Measurements from ENCODE around the gene SMARCAL1.
"Not testable (repeated sequence)": the region's sequence is repeated elsewhere in the genome, so short reads cannot be mapped to it uniquely, and the experiment has no call there.

Gene SMARCAL1

DNA sequence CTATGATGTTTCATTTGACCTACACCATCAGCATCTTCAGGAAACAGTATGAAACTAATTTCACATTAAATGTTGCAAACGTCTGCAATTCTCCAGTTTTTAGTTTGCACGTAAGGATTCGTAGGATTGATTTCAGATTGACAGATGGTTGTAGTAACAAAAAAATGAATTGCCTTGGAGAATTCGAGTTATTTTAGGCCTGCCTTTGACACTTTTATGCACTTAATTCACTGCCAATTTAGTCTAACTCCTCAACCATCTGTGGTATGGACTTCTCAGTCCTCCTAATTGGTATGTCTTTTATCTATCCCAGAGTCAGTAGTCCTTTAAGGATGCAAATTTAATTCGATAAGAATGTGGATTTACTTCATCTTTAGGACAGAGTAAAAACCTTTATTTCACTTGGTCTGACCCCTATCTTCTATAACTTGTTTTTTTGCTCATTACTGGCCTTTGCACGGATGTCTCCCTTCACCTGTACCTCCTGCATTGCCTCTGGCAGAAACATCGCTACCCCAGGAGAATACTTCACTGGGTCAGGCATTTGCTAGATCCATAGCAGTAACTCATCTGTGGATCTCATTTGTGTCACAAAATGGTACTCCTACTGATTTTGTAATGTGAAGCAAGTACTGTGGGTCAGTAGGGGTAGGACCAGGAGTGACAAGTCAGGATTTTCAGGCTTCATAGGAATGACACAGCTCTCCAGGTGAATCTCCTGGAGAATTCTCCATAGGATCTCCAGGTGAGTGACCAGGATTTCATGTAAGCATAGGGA, 90.3 kb downstream of the SMARCAL1 start:
- no peak for DNase-seq (ENCODE audit: low read depth, low spot score)

GRCh38 chr2:216503159-216503629, 90.9 kb downstream of the SMARCAL1 start:
- DNase-seq (ENCODE audit: low read depth, low spot score) = no peak

DNA sequence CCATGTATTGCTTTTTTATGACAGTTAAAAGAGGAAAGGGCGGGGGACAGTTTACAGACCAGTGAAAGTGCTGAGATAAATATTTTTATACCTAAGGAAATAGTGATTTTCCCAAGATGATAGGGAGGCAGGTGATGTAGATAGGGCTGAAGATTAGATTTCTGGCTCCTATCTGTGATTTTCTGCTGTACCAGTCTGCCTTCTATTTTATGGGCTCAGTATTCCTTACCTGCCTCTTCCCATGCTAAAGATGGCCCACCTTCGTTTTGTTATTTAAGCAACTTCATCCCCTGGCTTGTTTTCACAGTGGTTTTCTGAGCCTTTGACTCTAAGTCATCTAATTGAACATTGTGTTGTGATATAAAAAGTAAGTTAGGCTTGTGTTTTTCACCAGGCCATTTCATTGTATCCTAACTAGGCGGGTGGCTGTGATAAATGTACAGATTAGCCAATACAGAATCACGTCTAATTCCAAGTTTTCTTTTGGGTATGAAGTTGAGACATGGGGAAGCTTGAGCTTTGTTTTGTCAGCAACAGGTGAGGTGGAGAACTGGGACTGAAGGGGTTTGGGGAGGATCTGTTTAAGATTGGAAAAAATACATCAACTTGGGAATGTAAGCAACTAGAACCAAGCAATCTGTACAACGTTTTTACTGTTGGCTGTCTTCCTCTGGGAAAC, 91.6 kb downstream of the SMARCAL1 start:
- no peak for DNase-seq (ENCODE audit: low read depth, low spot score)

DNA sequence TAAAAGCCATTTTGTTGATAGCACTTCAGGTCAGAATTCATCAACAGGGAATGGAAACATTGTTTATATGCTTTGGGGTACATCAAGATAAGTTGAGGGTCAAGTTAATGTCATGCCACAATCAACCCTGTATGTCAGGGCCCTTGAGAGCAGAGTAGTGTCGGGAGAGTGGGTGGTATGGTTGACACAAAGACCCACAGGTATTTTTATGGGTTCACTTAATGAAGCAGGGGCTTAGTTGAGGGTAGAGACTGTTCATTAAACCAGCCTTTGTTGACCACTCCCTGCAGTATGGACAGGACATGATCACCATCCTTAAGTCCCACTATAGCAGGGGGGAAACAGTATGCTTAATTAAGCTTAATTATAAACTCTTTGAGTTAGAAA, 92.1 kb downstream of the SMARCAL1 start:
- DNase-seq (ENCODE audit: low read depth, low spot score) = no peak

- no peak for DNase-seq (ENCODE audit: low read depth, low spot score)
Measured at GRCh38 chr2:216505133-216506106, 93.1 kb downstream of the SMARCAL1 start.

DNA sequence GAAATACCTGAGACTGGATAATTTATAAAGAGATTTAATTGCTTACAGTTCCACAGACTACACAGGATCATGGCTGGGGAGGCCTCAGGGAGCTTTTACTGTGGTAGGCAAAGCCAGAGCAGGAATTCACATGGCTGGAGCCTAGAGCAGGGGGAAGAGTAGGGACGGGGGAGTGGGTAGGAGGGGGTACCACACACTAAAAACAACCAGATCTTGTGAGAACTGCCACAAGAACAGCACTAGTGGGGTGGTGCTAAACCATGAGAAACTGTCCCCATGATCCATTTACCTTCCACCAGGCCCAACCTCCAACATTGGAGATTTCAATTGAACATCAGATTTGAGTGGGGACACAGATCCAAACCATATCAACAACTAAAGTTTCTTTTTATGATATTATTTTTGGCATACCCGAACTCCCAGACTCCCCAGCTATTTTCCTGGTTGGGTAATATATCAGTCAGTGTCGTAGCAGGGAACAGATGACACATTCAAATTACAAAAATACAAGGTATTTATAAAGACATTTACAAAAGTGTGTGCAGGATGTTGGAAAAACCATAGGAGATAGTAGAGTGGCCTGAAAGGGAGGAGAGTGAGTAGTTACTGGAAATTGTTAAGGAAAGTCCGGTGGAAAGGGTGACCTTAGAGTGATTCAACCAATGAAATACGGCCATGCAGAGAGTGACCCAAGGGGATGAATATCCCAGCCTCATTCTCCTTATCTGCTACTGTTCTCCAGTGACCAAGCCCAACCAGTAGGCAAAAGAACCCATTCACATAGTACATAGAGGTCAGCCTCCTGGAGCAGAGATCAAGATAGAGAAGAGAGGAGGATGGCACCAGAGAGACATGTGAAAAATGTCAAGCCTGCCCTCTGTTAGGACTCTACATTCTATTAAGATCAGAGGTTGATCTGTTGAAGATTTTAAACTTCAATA, 95.2 kb downstream of the SMARCAL1 start:
- DNase-seq (ENCODE audit: low read depth, low spot score) = no peak

- DNase-seq (ENCODE audit: low read depth, low spot score) = no peak
Measured at GRCh38 chr2:216508229-216508628, 95.9 kb downstream of the SMARCAL1 start.

GRCh38 chr2:216516730-216517350, 104.6 kb downstream of the SMARCAL1 start:
- no peak for DNase-seq (ENCODE audit: low read depth, low spot score)

- DNase-seq (ENCODE audit: low read depth, low spot score) = no peak
Measured at GRCh38 chr2:216517447-216518225, 105.4 kb downstream of the SMARCAL1 start.

DNA sequence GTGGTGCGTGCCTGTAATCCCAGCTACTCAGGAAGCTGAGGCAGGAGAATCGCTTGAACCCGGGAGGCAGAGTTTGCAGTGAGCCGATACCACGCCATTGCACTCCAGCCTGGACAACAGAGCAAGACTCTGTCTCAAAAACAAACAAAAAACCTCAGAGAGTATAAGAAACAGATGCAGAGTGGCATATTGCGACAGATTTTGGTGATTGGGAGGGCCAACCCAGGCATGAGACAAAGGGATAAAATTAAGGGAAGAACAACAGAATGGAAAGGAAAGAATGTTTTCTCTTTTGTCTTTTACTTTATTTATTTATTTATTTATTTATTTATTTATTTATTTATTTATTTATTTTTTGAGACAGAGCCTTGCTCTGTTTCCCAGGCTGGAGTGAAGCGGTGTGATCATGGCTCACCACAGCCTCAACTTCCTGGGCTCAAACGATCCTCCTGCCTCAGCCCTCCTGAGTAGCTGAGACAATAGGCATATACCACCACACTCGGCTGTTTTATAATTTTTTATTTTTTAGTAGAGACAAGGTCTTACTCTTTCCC, 106.4 kb downstream of the SMARCAL1 start:
- not testable (repeated sequence) for DNase-seq (ENCODE audit: low read depth, low spot score)

- no peak for DNase-seq (ENCODE audit: low read depth, low spot score)
Measured at GRCh38 chr2:216519154-216519762, 107.0 kb downstream of the SMARCAL1 start.

DNA sequence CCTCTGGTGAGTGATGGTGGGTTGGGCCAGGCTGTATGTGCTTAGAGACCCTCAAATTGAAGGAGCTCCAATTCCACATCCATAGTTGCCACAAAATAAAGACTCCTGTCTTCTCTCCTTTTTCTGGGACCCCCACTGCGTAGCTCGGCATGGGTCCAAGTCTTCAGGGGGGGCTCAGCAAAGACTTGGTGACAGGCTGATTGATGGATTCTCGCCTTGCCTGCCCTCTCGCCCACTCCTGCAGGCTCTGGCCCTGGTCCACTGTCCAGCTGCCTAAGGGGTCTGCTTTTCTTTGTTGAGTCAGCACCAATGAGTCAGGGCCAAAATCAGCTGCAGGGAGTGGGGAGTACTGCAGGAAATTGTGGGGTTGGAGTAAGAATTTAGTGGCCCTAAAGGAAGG, 107.8 kb downstream of the SMARCAL1 start:
- no peak for DNase-seq (ENCODE audit: low read depth, low spot score)

GRCh38 chr2:216522892-216523502, 110.7 kb downstream of the SMARCAL1 start:
- no peak for DNase-seq (ENCODE audit: low read depth, low spot score)

DNA sequence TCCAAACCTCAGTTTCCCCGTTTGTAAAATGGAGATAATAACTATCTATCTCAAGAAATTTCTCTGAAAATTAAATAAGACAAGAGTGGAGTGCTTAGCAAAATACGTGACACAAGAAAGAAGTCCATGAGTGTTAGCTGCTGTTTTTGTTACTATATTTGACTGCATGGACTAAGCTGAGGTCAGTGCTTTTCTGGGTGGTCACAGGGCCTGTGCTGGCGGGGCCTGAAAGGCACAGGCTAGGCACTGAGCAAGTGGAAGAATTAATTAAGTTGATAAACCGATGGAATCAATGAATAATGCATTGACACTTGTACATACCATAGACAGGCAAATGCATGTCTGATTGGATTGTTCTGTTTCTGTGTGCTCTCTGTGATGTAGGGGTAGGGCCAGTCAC, 113.7 kb downstream of the SMARCAL1 start:
- DNase-seq (ENCODE audit: low read depth, low spot score) = no peak

DNA sequence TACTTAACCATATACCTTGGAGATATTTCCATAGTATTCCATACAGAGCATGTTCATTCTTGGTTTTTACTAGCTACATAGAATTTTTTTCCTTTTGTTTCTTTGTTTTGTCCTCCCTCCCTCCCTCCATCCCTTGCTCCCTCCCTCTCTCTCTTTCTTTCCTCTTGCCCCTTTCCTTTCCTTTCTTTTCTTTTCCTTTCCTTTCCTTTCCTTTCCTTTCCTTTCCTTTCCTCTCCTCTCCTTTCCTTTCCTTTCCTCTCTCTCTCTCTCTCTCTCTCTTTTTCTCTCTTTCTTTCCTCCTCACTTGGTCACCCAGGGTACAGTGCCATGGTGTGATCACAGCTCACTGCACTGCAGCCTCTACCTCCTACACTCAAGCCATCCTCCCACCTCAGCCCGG, 114.7 kb downstream of the SMARCAL1 start:
- DNase-seq (ENCODE audit: low read depth, low spot score) = no peak

- DNase-seq (ENCODE audit: low read depth, low spot score) = no peak
Measured at GRCh38 chr2:216527600-216527999, 115.3 kb downstream of the SMARCAL1 start.

DNA sequence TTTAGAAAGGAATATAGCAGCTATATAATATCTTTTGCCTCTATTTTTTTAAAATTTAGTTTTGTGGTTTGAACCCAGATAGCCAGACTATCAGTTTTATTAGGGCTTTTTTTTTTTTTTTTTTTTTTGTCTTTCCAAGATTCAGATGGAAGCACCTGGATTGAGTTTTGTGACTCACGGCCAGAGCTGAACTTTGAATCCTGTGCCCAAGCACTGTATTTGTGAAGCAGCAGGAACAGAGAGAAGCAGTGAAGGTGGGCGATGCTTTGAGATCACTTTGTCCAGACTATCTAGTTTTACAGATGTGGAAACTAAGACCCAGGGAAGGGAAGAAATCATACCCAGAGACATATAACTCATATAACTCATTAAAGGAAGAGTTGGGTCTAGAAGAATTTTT, 120.3 kb downstream of the SMARCAL1 start:
- DNase-seq (ENCODE audit: low read depth, low spot score) = no peak

All from brain pericyte (primary cell).